GM21825 (cell line): ENCODE data around the gene RUNDC3A.

Source experiments
- ATAC-seq: cut with Tn5 transposase; IDR thresholded peaks from one replicate; pipeline ENCODE4 v1.9.1; 2021; ENCODE audit warnings: mild to moderate bottlenecking, moderate library complexity; ENCODE audit not compliant: unreplicated experiment

RUNDC3A gene

GRCh38 chr17:44283344-44284023 is 24.9 kb upstream of the RUNDC3A start:
- ATAC-seq: no peak

GRCh38 chr17:44284024-44284400 is 24.4 kb upstream of the RUNDC3A start:
- no peak for ATAC-seq

- no peak for ATAC-seq
Observed at GRCh38 chr17:44287651-44288050, 20.8 kb upstream of the RUNDC3A start.

GRCh38 chr17:44293509-44294226 is 14.7 kb upstream of the RUNDC3A start:
- ATAC-seq: no peak

- ATAC-seq: no peak
Observed at GRCh38 chr17:44297975-44298374, 10.4 kb upstream of the RUNDC3A start.

- ATAC-seq: no peak
Observed at GRCh38 chr17:44304651-44305050, 3.8 kb upstream of the RUNDC3A start.

GRCh38 chr17:44307387-44308186 is 814 bp upstream of the RUNDC3A start:
- ATAC-seq: no peak

GRCh38 chr17:44308865-44309264 is 464 bp downstream of the RUNDC3A start:
- no peak for ATAC-seq

GRCh38 chr17:44309472-44309871 is 1.1 kb downstream of the RUNDC3A start:
- no peak for ATAC-seq

- no peak for ATAC-seq
Observed at GRCh38 chr17:44310188-44310587, 1.8 kb downstream of the RUNDC3A start.

GRCh38 chr17:44310609-44311376 is 2.4 kb downstream of the RUNDC3A start:
- no peak for ATAC-seq

- ATAC-seq: no peak
Observed at GRCh38 chr17:44311562-44312181, 3.3 kb downstream of the RUNDC3A start.

- ATAC-seq: no peak
Observed at GRCh38 chr17:44312396-44313104, 4.1 kb downstream of the RUNDC3A start.

- ATAC-seq: no peak
Observed at GRCh38 chr17:44314031-44314430, 5.6 kb downstream of the RUNDC3A start.

GRCh38 chr17:44314524-44314868 is 6.1 kb downstream of the RUNDC3A start:
- ATAC-seq: no peak

GRCh38 chr17:44314869-44315661 is 6.7 kb downstream of the RUNDC3A start:
- ATAC-seq: no peak

GRCh38 chr17:44315760-44316731 is 7.6 kb downstream of the RUNDC3A start:
- ATAC-seq: no peak

GRCh38 chr17:44317545-44317944 is 9.1 kb downstream of the RUNDC3A start:
- ATAC-seq: no peak
